Tongue (tissue), 1 donor: ENCODE results near the gene ACE2. TPM values are rescaled to one million over a fixed set of nuclear protein-coding genes. Genes with fewer than 3 reads are reported as not detected.

Experiments used
- total RNA-seq: library from RNA; depleted of rRNA; stranded (reverse); fragments of >200 nt; gene quantifications from one replicate; pipeline ENCODE4 v1.2.3, GENCODE V29; 2014

ACE2 gene
- total RNA-seq, 1 donor from 2014 or later = 0.51 TPM

Other genes starting within 250 kb of the ACE2 start
- 12.3 TPM for gene VEGFD, start 216.5 kb downstream of the ACE2 start, total RNA-seq
- 6.8 TPM for gene PIR, start 107.6 kb downstream of the ACE2 start, total RNA-seq
- 3.4 TPM for gene BMX, start 100.2 kb downstream of the ACE2 start, total RNA-seq
- 1.0 TPM for gene CLTRN, start 63.8 kb upstream of the ACE2 start, total RNA-seq
- gene CA5B, start 137.3 kb upstream of the ACE2 start, total RNA-seq = 8.3 TPM
- gene ZRSR2, start 189.5 kb upstream of the ACE2 start, total RNA-seq = 3.4 TPM